C4-2B (cell line): ENCODE results near the gene ABCC8.

Experiments
- ZFX ChIP-seq: fragments of 450-650 bp; IDR thresholded peaks from 2 replicates; pipeline ENCODE4 v1.6.1; 2017
- TF ChIP-seq, protein P1 (sequence below): fragments of 450-650 bp; conservative IDR thresholded peaks from 2 replicates; pipeline ENCODE4 v1.5.1; 2017; ENCODE audit warnings: mild to moderate bottlenecking

DNA sequence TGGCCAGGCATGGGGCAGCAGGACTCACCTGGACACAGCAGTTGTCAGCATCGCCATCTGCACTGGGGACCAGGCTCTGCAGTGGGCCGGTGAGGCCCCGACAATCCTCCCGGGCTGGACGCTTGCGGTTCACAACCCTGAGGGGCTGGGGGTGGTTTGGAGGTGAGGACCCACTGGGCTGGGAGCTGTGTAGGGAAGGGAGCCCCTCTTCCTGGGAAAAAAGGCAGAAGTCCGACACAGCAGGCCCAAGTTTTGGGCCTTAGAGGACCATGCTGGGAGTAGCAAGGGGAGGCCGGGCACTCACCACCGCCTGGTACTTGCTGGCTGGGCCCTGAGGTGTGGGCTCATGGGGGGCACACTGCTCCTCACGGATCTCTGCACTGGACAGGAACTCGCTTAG, 48.4 kb downstream of the ABCC8 start:
- TF ChIP-seq, protein P1, sequence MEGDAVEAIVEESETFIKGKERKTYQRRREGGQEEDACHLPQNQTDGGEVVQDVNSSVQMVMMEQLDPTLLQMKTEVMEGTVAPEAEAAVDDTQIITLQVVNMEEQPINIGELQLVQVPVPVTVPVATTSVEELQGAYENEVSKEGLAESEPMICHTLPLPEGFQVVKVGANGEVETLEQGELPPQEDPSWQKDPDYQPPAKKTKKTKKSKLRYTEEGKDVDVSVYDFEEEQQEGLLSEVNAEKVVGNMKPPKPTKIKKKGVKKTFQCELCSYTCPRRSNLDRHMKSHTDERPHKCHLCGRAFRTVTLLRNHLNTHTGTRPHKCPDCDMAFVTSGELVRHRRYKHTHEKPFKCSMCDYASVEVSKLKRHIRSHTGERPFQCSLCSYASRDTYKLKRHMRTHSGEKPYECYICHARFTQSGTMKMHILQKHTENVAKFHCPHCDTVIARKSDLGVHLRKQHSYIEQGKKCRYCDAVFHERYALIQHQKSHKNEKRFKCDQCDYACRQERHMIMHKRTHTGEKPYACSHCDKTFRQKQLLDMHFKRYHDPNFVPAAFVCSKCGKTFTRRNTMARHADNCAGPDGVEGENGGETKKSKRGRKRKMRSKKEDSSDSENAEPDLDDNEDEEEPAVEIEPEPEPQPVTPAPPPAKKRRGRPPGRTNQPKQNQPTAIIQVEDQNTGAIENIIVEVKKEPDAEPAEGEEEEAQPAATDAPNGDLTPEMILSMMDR: no peak
- TF ChIP-seq ZFX: no peak
